T47D (cell line): ENCODE data around the gene ACOT11.

ENCODE experiments used
- DNase-seq, 2 experiments: peaks; one replicate each; pipeline versions ENCODE4 v3.0.0 to v3.0.0-alpha.2; 2011 to 2012; ENCODE audit warnings: low read depth in 1 of 2, low spot score in 1 of 2
- JUND ChIP-seq: IDR thresholded peaks from 2 replicates; pipeline ENCODE4 v1.6.1; 2012; ENCODE audit warnings: low read depth
- in situ Hi-C: cut with HindIII; loops from 2 replicates; pipeline ENCODE4 v1.10.0; 2016; ENCODE audit warnings: low sequenced_read_pairs, low pct_unique_long_range_greater_than_20kb

Gene ACOT11

DNA sequence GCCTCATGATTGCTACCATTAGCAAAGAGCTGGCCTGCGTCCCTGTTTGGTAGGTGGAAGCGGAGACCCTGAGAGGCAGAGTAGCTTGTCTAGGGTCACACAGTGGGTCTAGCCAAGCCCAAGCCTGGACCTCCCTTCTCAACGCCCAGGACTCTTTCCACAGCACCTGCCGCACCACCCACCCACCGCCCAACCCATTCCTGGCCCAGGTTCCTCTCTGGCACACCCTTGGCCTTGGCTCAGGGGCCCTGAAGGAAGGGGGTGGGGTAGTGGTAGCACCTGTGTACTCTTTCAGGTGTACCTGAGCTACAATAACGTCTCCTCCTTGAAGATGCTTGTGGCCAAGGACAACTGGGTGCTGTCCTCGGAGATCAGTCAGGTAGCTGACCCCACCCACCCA lies 56.0 kb downstream of the ACOT11 start:
- no peak for TF ChIP-seq JUND
- DNase-seq, result no peak
- in situ Hi-C loops, result no loop called here

DNA sequence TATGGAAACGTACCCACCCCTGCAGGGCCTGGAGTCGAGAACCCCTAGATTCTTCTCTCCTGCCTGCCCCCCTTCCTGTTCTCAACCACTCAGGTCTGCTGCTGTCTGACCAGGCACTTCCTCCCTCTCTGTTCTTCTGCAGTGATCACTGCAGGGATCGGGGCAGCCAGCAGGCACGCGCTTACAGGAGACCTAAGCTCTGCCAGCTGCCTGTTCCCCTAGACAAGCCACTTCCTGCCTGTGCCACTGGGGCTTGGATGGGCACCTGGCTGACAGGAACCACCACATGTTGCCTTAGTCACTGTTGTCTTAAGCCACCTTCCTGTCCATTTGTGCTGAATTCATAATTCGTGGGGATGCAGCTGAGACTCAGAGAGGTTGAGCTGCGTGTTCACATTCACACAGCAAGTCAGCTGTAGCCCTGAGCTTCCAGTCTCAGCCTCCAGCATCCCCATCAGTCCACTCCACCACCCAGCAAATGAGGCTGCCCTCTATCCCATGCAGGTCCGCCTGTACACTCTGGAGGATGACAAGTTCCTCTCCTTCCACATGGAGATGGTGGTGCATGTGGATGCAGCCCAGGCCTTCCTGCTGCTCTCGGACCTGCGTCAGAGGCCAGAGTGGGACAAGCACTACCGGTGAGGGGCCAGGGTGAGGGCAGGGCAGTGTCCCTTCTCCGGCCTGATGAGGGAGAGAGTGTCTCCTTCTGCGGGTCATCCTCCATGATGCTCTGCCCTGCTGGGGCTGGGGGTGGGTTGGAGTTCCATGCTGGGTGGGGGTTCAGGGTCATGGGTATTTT lies 56.7 kb downstream of the ACOT11 start:
- in situ Hi-C loops, result no loop called here
- no peak for TF ChIP-seq JUND
- no peak for DNase-seq

DNA sequence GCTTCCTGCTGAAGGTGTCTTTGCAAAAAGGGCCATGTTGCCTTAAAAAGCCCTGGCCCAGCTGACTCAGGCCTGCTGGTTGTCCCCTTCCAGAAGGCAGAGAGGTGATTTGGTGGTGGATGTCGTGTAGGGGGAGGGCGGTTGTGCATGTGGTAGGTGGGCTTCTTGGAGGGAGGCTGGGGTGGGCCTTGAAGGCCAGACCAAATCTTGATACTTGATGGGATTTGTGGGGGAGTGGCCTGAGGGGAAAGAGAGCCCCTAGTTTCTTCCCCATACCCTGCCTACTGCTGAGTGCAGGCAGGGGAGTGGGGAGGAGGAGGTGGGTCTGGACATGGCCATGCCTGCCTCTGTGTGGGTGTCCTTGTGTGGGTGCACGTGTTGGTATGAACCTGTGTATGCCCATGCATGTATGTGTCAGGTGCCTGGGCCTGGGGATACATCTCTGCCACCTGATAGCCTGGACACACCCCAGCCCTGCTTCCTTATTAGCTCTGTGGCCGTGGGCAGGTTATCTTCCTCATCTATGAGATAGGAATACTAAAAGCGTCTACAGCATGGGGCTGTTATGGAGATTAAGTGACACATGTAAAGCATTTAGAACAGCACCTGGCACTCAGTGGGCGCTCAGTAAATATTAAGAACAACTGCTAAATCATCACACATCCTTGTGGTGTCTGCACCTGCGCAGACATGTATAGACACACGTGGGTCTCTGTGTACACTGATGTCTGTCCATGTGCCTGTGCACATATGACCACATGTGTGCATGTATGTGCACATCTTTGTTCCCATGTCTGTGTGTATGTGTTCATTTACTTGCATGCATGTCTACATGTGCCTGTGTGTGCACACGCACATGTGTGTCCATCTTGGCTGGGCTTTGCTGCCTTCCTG lies 58.3 kb downstream of the ACOT11 start:
- in situ Hi-C loops, result no loop called here
- no peak for TF ChIP-seq JUND
- no peak for DNase-seq

DNA sequence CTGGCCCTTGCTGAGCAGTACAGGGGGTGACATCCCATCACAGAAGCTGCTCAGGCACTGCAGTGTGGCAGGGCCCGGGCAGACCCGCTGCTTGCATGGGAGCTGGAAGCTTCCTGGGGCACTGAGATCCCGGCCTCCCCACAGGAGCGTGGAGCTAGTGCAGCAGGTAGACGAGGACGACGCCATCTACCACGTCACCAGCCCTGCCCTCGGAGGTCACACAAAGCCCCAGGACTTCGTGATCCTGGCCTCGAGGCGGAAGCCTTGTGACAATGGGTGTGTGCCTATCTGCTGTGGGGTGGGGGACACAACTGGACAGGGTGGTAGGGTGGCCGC lies 58.9 kb downstream of the ACOT11 start:
- in situ Hi-C loops, result no loop called here
- DNase-seq, result no peak

DNA sequence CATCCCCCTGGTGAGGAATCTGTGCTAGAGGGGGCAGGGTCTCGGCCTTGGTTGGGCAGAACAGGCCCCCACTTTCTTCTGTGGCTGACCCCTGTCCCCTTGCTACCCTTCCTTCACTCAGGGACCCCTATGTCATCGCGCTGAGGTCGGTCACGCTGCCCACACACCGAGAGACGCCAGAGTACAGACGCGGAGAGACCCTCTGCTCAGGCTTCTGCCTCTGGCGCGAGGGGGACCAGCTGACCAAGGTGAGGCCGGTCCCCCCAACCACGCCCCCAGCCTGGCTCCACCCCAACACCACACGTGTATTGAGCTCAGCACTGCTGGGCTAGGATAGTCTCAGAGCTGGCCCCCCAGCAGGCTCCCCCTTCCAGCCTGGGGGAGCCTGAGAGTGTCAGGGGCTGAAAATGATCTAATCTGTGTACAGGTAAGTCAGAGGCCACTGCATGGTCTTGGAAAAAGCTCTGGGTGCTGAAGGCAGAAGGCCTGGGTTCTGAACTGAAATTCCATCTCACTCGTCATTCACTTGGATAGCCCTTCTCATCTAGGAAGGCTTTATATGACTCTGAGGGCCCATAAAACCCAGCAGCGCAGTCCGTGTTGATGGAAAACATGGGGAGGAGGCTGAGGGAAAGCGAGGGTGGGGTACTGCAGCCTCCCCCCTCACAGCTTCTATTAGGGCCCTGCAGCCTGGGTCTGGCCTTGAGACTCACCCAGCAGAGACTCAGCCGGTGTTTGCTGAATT lies 60.0 kb downstream of the ACOT11 start:
- TF ChIP-seq JUND, result no peak
- in situ Hi-C loops, result no loop called here

More for the DNA sequence above, 58.9 kb downstream of the ACOT11 start:
- no peak for TF ChIP-seq JUND

DNA sequence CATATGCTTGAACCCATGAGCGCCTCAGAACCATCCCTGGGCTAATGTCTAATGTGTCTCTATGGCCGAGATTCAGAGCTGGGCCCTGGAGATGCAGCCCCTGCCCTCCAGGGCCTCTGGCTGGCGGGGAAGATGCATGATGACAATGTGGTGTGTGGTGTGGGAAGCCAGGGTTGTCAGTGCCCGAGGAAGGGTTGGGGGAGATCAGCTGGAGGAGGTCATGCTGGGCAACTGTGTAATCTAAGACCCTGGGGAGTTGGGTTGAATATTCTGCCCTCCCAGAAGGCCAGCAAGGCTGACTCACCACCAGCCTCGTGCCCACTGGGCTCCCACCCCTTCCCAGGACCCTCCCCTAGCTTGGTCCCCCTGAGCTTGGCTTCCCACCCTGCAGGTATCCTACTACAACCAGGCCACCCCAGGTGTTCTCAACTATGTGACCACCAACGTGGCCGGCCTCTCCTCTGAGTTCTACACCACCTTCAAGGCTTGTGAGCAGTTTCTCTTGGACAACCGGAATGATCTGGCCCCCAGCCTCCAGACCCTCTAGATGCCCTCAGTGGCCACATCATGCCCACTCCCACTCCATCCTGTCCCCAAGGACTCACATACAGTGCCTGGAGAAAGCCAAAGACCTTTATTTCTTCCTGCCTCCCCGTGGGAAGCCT lies 60.7 kb downstream of the ACOT11 start:
- no peak for DNase-seq
- TF ChIP-seq JUND, result no peak
- in situ Hi-C loops, result no loop called here

More for the DNA sequence above, 60.0 kb downstream of the ACOT11 start:
- DNase-seq, result no peak

DNA sequence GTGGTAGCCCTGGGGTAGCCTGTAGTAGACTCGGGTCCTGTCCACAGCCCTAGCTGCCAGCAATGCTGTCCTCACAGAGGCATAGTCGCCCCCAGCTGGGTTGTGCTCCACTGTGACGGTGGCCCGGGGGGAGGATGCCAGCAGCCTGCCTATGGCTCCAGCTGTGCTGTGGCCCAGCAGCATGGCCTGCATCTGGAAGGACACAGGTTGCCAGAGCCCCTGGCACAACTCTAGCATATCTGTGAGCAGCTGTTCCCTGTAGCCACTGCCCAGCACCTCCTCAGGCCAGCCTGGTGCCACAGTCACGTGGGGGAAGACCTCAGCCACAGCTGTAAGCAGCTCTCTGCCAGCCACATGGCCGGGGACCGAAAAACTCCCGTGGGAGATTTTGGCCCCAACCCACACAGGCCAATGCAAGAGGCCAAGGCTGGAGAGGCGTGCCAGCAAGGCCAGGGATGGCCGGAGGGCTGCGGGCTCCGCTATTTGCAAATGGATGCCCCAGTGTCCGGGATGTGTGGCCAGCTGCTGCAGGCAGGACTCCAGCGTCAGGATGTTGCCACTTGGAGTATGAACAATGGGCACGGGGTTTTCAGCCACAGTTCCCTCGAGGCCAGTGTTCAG lies 61.4 kb downstream of the ACOT11 start:
- no peak for TF ChIP-seq JUND
- in situ Hi-C loops, result no loop called here
- no peak for DNase-seq

DNA sequence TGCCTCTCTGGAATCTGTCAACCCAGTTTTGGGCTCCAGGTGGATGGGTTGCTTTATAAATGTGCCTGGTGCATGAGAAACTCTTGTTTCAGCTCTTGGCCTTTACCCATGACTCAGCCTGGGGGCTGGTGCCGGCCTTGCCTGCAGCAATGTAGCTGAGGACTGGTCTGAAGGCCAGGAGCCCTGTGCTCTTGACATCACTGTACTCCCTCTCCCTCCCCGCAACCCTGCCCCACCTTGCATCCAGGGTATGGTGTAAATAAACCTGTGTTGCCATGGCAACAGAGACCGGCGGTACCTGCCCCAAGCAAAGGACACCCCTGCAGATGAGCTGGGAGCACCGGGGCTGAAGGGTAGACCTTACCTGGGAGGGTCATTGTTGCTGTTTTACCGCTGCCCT lies 62.0 kb downstream of the ACOT11 start:
- in situ Hi-C loops, result no loop called here
- DNase-seq, result no peak
- TF ChIP-seq JUND, result no peak

DNA sequence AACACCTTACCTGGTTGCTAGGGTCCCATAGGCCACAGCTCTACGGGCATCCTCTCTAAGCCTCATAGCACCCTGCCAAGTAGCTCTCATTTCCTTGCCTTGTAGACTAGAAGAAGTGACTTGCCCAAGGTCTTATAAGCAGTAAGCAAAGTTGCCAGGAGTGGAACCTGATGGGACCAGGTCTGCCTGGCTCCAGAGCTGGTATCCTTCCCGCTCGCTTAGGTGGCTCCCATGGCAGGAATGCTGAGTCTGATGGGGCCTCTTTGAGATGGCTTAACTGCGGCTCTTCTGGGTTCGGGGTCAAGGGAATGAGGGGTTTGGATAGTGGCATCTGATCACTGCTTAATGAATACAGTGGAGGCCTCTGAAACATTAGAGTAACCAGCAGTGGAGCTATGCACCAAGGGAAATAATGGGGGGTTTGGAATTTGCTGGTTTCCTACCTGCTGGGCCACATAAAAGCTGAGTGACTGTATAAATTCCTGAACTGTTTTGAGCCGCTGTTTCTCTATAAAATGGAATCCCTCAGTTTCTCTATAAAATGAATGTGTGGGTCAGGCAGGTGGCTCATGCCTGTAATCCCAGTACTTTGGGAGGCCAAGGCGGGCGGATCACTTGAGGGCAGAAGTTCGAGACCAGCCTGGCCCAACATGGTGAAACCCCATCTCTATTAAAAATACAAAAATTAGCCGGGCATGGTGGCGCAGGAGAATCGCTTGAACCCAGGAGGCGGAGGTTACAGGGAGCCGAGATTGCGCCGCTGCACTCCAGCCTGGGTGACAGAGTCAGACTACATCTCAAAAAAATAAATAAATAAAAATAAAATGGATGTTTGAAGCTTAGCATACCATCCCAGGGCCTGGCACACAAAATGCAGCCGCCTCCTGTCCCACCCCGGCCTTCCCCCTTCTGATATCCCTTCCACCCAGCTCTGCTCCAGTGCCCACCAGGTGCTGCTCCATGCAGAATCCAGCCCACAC lies 62.9 kb downstream of the ACOT11 start:
- no peak for DNase-seq
- in situ Hi-C loops, result no loop called here
- TF ChIP-seq JUND, result no peak

DNA sequence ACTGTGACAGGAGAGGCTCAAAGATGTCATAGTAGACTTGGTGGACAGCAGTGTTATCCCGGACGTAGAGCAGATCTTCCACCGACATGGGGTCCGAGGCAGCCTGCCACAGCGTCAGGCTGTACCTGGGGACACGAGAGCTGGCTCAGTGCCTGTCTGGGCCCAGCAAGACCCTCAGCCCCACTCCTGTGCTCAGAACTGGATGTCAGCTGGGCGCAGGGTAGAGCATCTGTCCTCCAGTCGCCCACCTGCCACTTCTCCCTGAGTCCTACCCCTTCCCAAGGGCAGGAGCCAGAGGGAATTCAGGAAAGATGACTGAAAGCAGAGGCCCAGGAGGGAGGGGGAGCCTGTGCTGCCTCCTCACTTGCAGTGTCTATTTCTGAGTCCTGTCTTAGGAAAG lies 63.6 kb downstream of the ACOT11 start:
- no peak for TF ChIP-seq JUND
- no peak for DNase-seq
- in situ Hi-C loops, result no loop called here

DNA sequence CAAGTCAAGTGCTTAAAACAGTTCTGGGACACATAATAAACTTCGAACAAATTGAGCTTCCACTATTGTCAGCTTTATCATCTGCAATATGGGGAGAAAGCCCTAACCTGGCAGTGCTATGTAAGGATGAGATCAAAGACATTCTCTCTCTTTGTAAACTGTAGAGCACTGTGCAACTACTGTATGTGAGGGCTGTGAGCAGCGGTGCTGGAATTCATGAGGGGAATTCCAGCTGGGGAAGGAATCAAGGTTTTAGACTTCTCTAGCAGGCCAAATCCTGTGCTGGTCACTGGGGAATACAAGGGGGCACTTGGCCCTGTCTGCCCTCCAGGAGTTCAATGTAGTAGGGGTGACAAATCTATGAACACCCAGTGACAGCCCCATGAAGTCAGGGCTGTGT lies 66.0 kb downstream of the ACOT11 start:
- no peak for TF ChIP-seq JUND
- in situ Hi-C loops, result no loop called here
- no peak for DNase-seq
